Right ventricle myocardium inferior (tissue), 1 donor: ENCODE results near the gene RNF168. TPM values are rescaled to one million over a fixed set of nuclear protein-coding genes. Genes with fewer than 3 reads are reported as not detected.
"Not testable (repeated sequence)": the region's sequence is repeated elsewhere in the genome, so short reads cannot be mapped to it uniquely, and the experiment has no call there.

ENCODE experiments used
- ATAC-seq: fragments of 200-7000 bp; cut with Tn5 transposase; one replicate; pipeline ENCODE4 v1.9.1; 2020; ENCODE audit warnings: mild to moderate bottlenecking, moderate library complexity
- DNase-seq: peaks from one replicate; pipeline ENCODE4 v3.0.0; 2021; ENCODE audit errors: missing footprints
- intact Hi-C: fragments of 100-400 bp; cut with DNase I; formaldehyde crosslinking; loops from one replicate; pipeline ENCODE4 v1.11.0; 2022
- long read RNA-seq: library from polyadenylated mRNA; unstranded; transcript quantifications from one replicate; pipeline ENCODE4 v2.0.0, GENCODE V29; 2021
- total RNA-seq: library from RNA; stranded (reverse); fragmentation: NEBNext Ultra II Directional; extraction: Animal tissue kit (Norgen Biotek cat#: 25700); gene quantifications from one replicate; pipeline ENCODE4 v1.2.1, GENCODE V29; 2021
- donor health status: DM: no; HTN: yes; CAD: no; lungs with severe emphysema.

Gene RNF168
- total RNA-seq, result 21.9 TPM
- long read RNA-seq, full-length matches to known transcripts, result 3 of 7 reads
- long read RNA-seq, partial matches to known transcripts, result 0 of 7 reads
- long read RNA-seq, other reads (novel, unspliced or antisense), result 4 of 7 reads

DNA sequence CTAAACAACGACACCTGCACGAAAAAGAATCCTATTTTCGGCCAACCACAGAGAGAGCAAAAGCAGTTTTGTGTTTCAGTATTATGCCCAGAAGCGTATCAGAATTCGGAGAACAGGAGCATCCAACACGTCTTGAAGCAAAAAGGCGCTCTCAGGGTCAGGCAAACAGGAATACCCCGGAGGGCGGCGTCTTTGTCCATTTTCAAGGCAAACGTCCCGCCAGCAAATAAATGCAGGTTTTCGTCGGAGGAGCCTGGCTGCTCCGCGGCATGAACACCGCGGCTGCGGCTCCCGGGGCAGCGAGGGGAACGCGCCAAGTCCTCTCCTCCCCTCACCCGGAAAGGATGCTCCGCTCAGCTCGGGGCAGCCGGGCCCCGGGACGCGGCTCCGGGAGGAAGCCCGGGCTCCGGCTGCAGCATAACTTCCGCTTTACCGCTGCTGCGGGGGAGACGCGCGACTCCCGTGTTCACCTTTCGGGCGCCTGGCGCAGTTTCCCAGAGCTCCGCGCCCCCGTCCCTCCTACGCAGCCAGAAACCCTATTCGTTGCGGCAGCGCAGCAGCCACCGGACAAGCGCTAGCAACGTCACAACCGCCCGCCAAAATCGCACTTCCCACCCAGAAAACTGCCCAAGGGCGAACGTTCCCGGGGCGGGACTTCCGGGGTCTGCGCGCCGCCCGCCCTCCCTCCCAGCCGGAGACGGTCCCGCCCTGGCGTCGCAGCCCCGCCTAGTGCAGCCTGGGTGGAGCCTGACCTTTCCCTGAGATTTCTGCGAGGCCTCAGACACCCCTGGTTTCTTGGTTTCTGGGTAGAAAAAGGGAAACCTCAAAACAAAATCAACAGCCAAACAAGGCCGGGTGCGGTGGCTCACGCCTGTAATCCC is at the start of gene RNF168:
RNF168 (minus strand) TSS at position 573 of the 881 bp plus-strand sequence. CDS start 595 bp downstream, outside the sequence.
- ATAC-seq (peak; percentile 96), DNase-seq (peak; percentile 96)
- intact Hi-C loops, result loop anchor here (5.0 kb wide), 1 partner anchor 71 kb away; the partner anchor contains the start of gene UBXN7

DNA sequence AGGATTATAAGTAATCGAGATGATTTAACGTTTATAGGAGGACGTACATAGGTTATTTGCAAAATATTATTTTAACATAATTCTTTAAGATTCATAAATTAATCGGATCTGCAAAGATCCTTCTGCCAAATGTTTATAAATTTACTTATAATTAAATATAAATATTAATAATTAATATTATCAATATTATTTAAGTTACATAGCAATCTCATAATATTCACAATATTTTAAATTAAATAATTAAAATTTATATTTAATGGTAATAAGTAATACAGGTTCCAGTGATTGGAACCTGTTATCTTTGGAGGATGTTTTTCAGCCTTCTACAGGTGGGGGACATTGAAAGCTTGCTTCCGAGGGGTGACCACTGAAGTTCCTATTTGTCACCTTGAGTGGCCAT is 48.7 kb upstream of the RNF168 start:
- DNase-seq (no peak), ATAC-seq (no peak)
- intact Hi-C loops, result no loop called here

DNA sequence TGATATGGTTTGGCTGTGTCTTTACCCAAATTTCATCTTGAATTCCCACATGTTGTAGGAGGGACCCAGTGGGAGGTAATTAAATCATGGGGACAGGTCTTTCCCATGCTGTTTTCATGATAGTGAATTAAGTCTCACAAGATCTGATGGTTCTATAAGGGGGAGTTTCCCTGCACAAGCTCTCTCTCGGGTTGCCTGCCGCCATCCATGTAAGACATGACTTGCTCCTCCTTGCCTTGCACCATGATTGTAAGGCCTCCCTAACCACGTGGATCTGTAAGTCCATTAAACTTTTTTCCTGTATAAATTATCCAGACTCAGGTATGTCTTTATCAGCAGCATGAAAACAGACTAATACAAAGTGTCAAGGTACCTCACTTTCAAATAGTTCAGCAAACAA is 46.6 kb upstream of the RNF168 start:
- intact Hi-C loops, ATAC-seq, DNase-seq: not testable (repeated sequence)

DNA sequence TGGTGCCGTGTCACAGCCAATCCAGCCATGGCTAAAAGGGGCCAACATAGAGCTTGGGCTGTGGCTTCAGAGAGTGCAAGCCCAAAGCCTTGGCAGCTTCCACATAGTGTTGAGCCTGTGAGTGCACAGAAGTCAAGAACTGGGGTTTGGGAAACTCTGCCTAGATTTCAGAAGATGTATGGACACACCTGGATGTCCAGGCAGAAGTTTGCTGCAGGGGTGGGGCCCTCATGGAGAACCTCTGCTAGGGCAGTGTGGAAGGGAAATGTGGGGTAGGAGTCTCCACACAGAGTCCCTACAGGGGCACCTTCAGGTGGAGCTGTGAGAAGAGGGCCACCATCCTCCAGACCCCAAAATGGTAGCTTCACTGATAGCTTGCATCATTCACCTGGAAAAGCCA is 45.7 kb upstream of the RNF168 start:
- DNase-seq, ATAC-seq, intact Hi-C loops: not testable (repeated sequence)

DNA sequence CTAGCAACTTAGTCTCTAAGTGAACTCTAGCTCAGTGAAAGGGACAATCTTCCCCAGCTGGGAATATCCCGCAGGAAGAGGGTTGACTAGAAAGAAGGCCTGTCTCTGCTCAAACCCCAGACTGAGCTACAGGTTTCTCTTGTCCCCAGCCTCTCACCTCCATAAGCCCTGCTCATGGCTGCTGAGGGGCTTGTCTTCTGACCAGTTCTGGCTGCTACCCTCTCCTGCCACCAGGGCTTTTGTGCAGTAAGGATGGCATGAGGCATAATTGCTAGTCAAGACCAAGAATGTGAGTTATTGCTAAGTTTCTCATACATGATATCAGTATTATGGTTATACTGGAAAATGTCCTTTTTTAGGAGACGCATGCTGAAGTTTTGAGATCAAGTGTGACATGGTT is 43.5 kb upstream of the RNF168 start:
- ATAC-seq, result no peak
- intact Hi-C loops, result no loop called here
- DNase-seq, result no peak

DNA sequence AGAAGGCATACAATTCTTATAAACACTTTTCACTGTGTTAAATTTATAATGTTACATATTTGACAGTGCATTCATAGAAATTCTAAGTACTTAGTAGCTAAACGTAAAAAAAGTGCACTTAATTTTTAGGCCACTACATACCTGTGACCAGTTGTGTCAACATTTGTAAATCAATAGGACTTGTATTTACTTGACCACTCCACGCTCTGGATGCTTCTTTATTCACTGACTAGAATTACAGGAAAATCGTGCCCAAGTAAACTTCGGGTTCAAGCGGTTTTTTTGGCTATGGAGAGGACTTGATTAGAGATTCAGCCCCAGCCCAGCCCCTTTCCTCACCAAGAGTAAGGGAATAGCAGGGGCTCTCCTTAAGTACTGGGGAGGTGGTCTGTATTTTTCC is 43.0 kb upstream of the RNF168 start:
- no peak for DNase-seq
- intact Hi-C loops, result no loop called here
- ATAC-seq, result no peak

DNA sequence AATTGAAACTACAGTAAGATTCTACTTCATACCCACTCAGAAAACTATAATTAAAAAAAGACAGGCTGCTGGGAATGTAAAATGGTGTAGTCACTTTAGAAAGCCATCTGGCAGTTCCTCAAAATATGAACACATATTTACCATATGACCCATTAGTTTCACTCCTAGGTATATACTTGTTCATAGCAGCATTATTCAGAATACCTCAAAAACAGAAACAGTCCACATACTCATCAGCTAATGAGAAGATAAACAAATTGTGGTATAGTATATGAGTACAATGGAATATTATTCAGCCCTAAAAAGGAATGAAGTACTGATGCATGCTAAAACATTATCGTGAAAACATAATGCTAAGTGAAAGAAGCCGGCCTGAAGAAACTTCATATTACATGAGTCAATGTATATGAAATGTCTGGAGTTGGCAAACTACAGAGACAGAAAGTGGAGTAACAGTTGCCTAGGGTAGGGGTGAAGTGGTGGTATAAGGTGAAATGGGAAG is 41.0 kb upstream of the RNF168 start:
- DNase-seq, result no peak
- intact Hi-C loops, result no loop called here
- no peak for ATAC-seq

DNA sequence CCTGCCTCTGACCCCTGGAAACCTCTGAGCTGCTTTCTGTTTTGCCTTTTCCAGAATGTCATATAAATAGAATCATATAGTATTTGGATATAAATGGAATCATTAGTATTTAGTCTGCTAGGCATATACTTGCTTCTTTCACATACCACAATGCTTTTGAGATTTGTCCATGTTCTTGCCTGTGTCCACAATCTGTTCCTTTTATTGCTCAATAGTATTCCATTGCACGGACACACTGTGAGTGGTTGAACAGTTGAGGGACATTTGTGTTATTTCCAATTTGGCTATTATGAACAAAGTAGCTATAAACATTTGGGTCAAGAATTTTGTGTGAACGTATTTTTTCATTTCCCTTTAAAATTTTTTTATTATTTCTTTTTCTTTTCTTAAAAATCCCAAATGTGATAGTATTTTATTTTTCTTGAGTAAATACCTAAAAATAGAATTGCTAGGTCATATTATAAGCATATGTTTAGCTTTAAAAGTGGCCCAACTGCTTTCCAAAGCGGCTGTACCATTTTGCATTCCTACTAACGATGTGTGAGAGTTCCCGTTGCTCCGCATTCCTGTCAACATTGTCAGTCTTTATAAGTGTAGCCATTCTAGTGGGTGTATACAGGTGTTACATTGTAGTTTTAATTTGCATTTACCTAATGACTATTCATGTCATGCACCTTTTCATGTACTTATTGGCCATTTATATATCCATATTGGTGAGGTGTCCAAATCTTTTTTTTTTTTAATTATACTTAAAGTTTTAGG is 38.3 kb upstream of the RNF168 start:
- ATAC-seq (no peak), DNase-seq (no peak)
- intact Hi-C loops, result no loop called here

GRCh38 chr3:196537319-196537984 is 33.9 kb upstream of the RNF168 start:
- DNase-seq, result no peak
- intact Hi-C loops, result loop anchor here (10.0 kb wide), 1 partner anchor 147 kb away; no protein-coding TSS in a partner anchor
- no peak for ATAC-seq

DNA sequence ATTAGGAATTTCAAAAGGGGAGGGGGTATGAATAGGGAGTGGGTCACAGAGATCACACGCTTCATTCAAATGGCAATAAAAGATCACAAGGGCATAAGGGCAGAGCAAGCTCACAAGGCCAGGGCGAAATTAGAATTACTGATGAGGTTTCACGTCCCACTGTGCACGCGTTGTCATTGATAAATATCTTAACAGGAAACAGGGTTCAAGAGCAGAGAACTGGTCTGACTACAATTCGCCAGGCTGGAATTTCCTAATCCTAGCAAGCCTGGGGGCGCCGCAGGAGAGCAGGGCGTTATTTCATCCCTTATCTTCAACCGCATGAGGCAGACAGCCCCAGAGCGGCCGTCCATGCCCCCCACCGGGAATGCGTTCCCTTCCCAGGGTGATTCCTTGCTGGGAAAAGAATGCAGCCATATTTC is 29.7 kb upstream of the RNF168 start:
- intact Hi-C loops, result loop anchor here (10.0 kb wide), 1 partner anchor 152 kb away; no protein-coding TSS in a partner anchor
- ATAC-seq, result no peak
- no peak for DNase-seq

DNA sequence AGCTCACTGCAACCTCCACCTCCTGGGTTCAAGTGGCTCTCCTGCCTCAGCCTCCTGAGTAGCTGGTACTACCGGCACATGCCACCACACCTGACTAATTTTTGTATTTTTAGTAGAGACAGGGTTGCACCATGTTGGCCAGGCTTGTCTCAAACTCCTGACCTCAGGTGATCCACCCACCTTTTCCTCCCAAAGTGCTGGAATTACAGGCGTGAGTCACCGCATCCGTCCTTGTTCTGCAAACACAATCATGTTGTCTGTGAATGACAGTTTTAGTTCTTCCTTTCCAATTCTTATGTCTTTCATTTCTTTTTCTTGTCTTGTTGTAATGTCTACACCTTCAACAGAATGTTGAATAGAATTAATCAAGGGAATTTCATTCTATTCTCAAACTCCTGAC is 27.9 kb upstream of the RNF168 start:
- ATAC-seq (no peak), DNase-seq (no peak)
- intact Hi-C loops, result loop anchor here (10.0 kb wide), 1 partner anchor 153 kb away; no protein-coding TSS in a partner anchor

DNA sequence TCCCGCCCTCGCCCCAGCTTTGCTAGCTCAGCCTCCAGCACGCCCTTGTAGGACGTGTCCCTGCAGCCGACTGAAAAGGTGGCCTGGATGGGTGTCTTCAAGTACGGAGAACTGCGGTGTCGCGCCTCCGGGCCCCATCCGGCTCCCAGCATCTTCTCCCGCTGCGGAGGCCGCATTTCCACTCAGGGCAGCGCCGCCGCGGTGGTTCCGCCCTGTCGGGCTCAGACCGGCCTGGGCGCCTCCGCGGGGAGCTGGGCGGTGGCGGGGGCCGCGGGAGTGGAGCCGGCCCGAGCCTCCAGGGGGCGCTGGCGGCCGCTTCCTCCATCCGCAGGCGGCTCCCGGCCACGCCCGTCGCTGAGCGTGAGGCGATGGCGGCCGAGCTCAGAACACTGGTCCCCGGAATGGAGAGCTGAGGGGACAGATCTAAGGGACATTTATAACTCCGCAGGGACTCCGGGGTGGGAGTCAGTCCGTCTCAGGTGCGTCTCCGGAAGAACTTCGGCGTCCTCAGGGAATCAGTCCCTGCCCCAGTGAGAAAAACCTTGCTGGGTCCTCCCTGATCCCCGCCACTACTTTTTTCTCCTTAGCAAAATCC is 25.2 kb upstream of the RNF168 start:
- DNase-seq (peak; percentile 93), ATAC-seq (peak; percentile 95)
- intact Hi-C loops, result no loop called here

- ATAC-seq, result no peak
Observed at GRCh38 chr3:196525141-196525540, 21.6 kb upstream of the RNF168 start.

DNA sequence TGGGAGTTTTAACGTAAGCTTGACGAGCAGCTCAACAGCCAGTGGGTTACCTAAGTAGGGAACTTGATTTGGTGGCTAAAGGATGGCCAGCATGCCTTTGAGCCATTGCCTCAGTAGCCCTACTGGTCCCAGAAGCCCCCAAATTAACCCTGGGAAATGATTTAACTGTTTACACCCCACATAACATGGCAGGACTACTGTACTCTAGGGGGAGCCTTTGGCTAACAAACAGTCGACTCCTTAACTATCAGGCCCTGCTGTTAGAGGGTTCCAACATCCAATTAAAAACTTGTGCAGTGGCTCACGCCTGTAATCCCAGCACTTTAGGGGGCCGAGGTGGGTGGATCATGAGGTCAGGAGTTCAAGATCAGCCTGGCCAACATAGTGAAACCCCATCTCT is 21.0 kb upstream of the RNF168 start:
- no peak for ATAC-seq
- intact Hi-C loops, result no loop called here
- DNase-seq, result no peak

More at GRCh38 chr3:196525141-196525540, 21.6 kb upstream of the RNF168 start:
- DNase-seq, result no peak
- intact Hi-C loops, result no loop called here

GRCh38 chr3:196523841-196524240 is 20.3 kb upstream of the RNF168 start:
- DNase-seq (no peak), ATAC-seq (no peak)
- intact Hi-C loops, result no loop called here

- DNase-seq, ATAC-seq, intact Hi-C loops: not testable (repeated sequence)
Observed at GRCh38 chr3:196521291-196521690, 17.7 kb upstream of the RNF168 start.

DNA sequence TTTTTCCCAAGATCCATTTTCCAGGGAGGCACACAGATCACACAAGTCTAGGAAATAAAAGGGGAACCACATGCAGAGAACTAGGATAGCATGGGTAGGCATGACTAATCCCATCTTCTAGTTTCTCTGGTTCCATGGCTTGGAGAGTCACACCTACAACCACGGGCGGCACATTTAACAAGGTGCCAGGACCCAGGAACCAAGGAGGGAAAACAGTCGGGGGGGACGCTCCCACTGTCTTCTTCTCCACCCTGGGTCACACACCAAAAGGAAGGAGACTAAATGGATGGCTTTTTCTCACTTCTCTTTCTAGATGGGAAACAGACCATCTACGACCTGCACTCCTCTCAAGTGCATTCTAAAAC is 16.1 kb upstream of the RNF168 start:
- intact Hi-C loops, result loop anchor here (2.0 to 5.0 kb wide), 3 partner anchors 33 to 437 kb away; partner anchors contain the start of gene TFRC
- no peak for DNase-seq

More for the DNA sequence above, 16.1 kb upstream of the RNF168 start:
- ATAC-seq, result no peak
